MM.1S (cell line): ENCODE measurements around the gene PRKCZ.

Experiments used
- DNase-seq: peaks from one replicate; pipeline ENCODE4 v3.0.0-alpha.2; 2015
- H2AFZ ChIP-seq: fragments of 300-600 bp; sonication (generic); 2 replicates; pipeline ENCODE4 v1.6.0; 2016; ENCODE audit warnings: antibody characterized with exemption, low read length
- H3F3A ChIP-seq: fragments of 300-600 bp; sonication (generic); 2 replicates; pipeline ENCODE4 v1.6.1; 2016; ENCODE audit warnings: mild to moderate bottlenecking, antibody characterized with exemption, low read length, moderate library complexity, mixed read lengths; ENCODE audit not compliant: insufficient read depth
- H3K27ac ChIP-seq: fragments of 300-600 bp; sonication (generic); 2 replicates; pipeline ENCODE4 v1.5.1; 2016; ENCODE audit warnings: mild to moderate bottlenecking, low read length
- H3K27me3 ChIP-seq: fragments of 300-600 bp; sonication (generic); replicated peaks from 2 replicates; pipeline ENCODE4 v1.6.0; 2016; ENCODE audit warnings: low read length; ENCODE audit not compliant: insufficient read depth
- H3K36me3 ChIP-seq: fragments of 300-600 bp; sonication (generic); replicated peaks from 2 replicates; pipeline ENCODE4 v1.6.1; 2016; ENCODE audit warnings: mild to moderate bottlenecking, low read length, mixed read lengths; ENCODE audit not compliant: insufficient read depth
- H3K4me1 ChIP-seq: fragments of 300-600 bp; sonication (generic); 2 replicates; pipeline ENCODE4 v1.6.1; 2016; ENCODE audit warnings: low read length, mixed read lengths
- H3K4me2 ChIP-seq: fragments of 300-600 bp; sonication (generic); 2 replicates; pipeline ENCODE4 v1.6.0; 2016; ENCODE audit warnings: low read depth, low read length
- H3K4me3 ChIP-seq: fragments of 300-600 bp; sonication (generic); 2 replicates; pipeline ENCODE4 v1.5.1; 2016; ENCODE audit warnings: low read length, mixed read lengths
- H3K79me2 ChIP-seq: fragments of 300-600 bp; sonication (generic); 2 replicates; pipeline ENCODE4 v1.6.1; 2016; ENCODE audit warnings: mixed run types, low read length, mixed read lengths
- H3K9ac ChIP-seq: fragments of 300-600 bp; sonication (generic); 2 replicates; pipeline ENCODE4 v1.6.1; 2016; ENCODE audit warnings: low read length, mixed read lengths
- H3K9me2 ChIP-seq: fragments of 300-600 bp; sonication (generic); replicated peaks from 2 replicates; pipeline ENCODE4 v1.6.1; 2016; ENCODE audit warnings: mild to moderate bottlenecking, low read length, mixed read lengths; ENCODE audit not compliant: insufficient read depth
- H3K9me3 ChIP-seq: fragments of 300-600 bp; sonication (generic); replicated peaks from 2 replicates; pipeline ENCODE4 v1.6.1; 2016; ENCODE audit warnings: mild to moderate bottlenecking, low read length, mixed read lengths; ENCODE audit not compliant: insufficient read depth
- H4K20me1 ChIP-seq: fragments of 300-600 bp; sonication (generic); 2 replicates; pipeline ENCODE4 v1.6.1; 2016; ENCODE audit warnings: mild to moderate bottlenecking, low read length, moderate library complexity, mixed read lengths; ENCODE audit not compliant: insufficient read depth
- CTCF ChIP-seq: fragments of 300-600 bp; sonication (generic); IDR thresholded peaks from 2 replicates; pipeline ENCODE4 v1.5.1; 2016; ENCODE audit warnings: antibody characterized with exemption, low read length, mixed read lengths
- EZH2 ChIP-seq: fragments of 300-600 bp; sonication (generic); optimal IDR thresholded peaks from 2 replicates; pipeline ENCODE3; 2017; ENCODE audit warnings: low read depth, mild to moderate bottlenecking, antibody characterized with exemption, low read length, mixed read lengths
- EZH2phosphoT487 ChIP-seq: fragments of 300-600 bp; sonication (generic); IDR thresholded peaks from 2 replicates; pipeline ENCODE4 v1.6.1; 2018; ENCODE audit warnings: antibody characterized with exemption, low read length

PRKCZ gene

GRCh38 chr1:2052054-2052679 lies 2.0 kb downstream of the PRKCZ start:
- DNase-seq: no peak
- H2AFZ ChIP-seq: no peak overlapping the region
- H3K4me3 ChIP-seq: no peak overlapping the region
- H3K27ac ChIP-seq: no peak overlapping the region
- no peaks in the 10 kb centered on the region for H3K9me2 ChIP-seq
- H3K9ac ChIP-seq: no peak overlapping the region
- no peaks in the 10 kb centered on the region for H3F3A ChIP-seq
- H3K27me3 ChIP-seq: peaks cover 78% of the 10 kb centered on the region
- no peaks in the 10 kb centered on the region for H3K79me2 ChIP-seq
- no peak overlapping the region for H3K4me2 ChIP-seq
- no peaks in the 10 kb centered on the region for H3K36me3 ChIP-seq
- H4K20me1 ChIP-seq: no peaks in the 10 kb centered on the region
- no peaks in the 10 kb centered on the region for H3K9me3 ChIP-seq
- no peak for TF ChIP-seq CTCF
- TF ChIP-seq EZH2phosphoT487: no peak
- TF ChIP-seq EZH2: no peak
- H3K4me1 ChIP-seq: no peaks in the 10 kb centered on the region

GRCh38 chr1:2052756-2053155 lies 2.5 kb downstream of the PRKCZ start:
- Histone ChIP-seq H3K27me3 (peaks cover 78% of the 10 kb centered on the region), H3K4me2 (no peak overlapping the region), H3K4me3 (no peak overlapping the region)

GRCh38 chr1:2053217-2053616 lies 3.0 kb downstream of the PRKCZ start:
- H3K27me3 ChIP-seq: peaks cover 75% of the 10 kb centered on the region
- DNase-seq: no peak
- no peaks in the 10 kb centered on the region for H3K9me3 ChIP-seq
- H3K4me2 ChIP-seq: no peak overlapping the region
- H3K36me3 ChIP-seq: no peaks in the 10 kb centered on the region
- no peak for TF ChIP-seq EZH2phosphoT487
- no peak for TF ChIP-seq CTCF
- TF ChIP-seq EZH2: no peak
- no peak overlapping the region for H2AFZ ChIP-seq
- H3K4me3 ChIP-seq: no peak overlapping the region
- no peaks in the 10 kb centered on the region for H3K9me2 ChIP-seq
- no peaks in the 10 kb centered on the region for H3K4me1 ChIP-seq
- H3K9ac ChIP-seq: no peak overlapping the region
- no peaks in the 10 kb centered on the region for H3K79me2 ChIP-seq
- no peak overlapping the region for H3K27ac ChIP-seq
- H3F3A ChIP-seq: no peaks in the 10 kb centered on the region
- H4K20me1 ChIP-seq: no peaks in the 10 kb centered on the region

More at GRCh38 chr1:2052756-2053155, 2.5 kb downstream of the PRKCZ start:
- no peaks in the 10 kb centered on the region for H4K20me1 ChIP-seq
- H3K9me3 ChIP-seq: no peaks in the 10 kb centered on the region
- TF ChIP-seq CTCF (no peak), EZH2 (no peak), EZH2phosphoT487 (no peak)
- no peaks in the 10 kb centered on the region for H3K9me2 ChIP-seq
- no peak for DNase-seq
- H3K9ac ChIP-seq: no peak overlapping the region
- H3K4me1 ChIP-seq: no peaks in the 10 kb centered on the region
- H3K36me3 ChIP-seq: no peaks in the 10 kb centered on the region
- H3K27ac ChIP-seq: no peak overlapping the region
- no peaks in the 10 kb centered on the region for H3K79me2 ChIP-seq
- no peaks in the 10 kb centered on the region for H3F3A ChIP-seq
- H2AFZ ChIP-seq: no peak overlapping the region
